Endothelial cell (in vitro differentiated cells): Measurements from ENCODE around the gene CLCNKA. TPM values are rescaled to one million over a fixed set of nuclear protein-coding genes. Genes with fewer than 3 reads are reported as not detected.
"Not testable (repeated sequence)": the region's sequence is repeated elsewhere in the genome, so short reads cannot be mapped to it uniquely, and the experiment has no call there.

Source experiments
- DNase-seq: peaks from one replicate; pipeline ENCODE4 v3.0.0; 2021; ENCODE audit warnings: low spot score
- H3K27ac Mint-ChIP-seq: one replicate; pipeline ENCODE4 v1.8.0; 2021; ENCODE audit warnings: mixed read lengths, inconsistent platforms; ENCODE audit not compliant: unreplicated experiment
- H3K27me3 Mint-ChIP-seq: one replicate; pipeline ENCODE4 v1.8.0; 2021; ENCODE audit warnings: mild to moderate bottlenecking, moderate library complexity, mixed read lengths, inconsistent platforms; ENCODE audit not compliant: unreplicated experiment
- H3K36me3 Mint-ChIP-seq: one replicate; pipeline ENCODE4 v1.8.0; 2021; ENCODE audit warnings: mild to moderate bottlenecking, low read depth, mixed read lengths, inconsistent platforms; ENCODE audit not compliant: unreplicated experiment
- H3K4me1 Mint-ChIP-seq: one replicate; pipeline ENCODE4 v1.8.0; 2021; ENCODE audit warnings: mild to moderate bottlenecking, mixed read lengths, inconsistent platforms; ENCODE audit not compliant: unreplicated experiment
- H3K4me3 Mint-ChIP-seq: one replicate; pipeline ENCODE4 v1.8.0; 2021; ENCODE audit warnings: mild to moderate bottlenecking, mixed read lengths, inconsistent platforms; ENCODE audit not compliant: unreplicated experiment
- H3K9me3 Mint-ChIP-seq: one replicate; pipeline ENCODE4 v1.8.0; 2021; ENCODE audit warnings: mixed read lengths, inconsistent platforms; ENCODE audit not compliant: unreplicated experiment
- CTCF ChIP-seq: fragments of 200-600 bp; sonication (generic); IDR thresholded peaks from one replicate; pipeline ENCODE4 v1.5.0; 2021; ENCODE audit warnings: antibody characterized with exemption; ENCODE audit not compliant: unreplicated experiment
- total RNA-seq: library from RNA; stranded (reverse); fragmentation: NEBNext Ultra II Directional; extraction: Animal tissue kit (Norgen Biotek cat#: 25700); gene quantifications from one replicate; pipeline ENCODE4 v1.2.1, GENCODE V29; 2021; ENCODE audit not compliant: unreplicated experiment

The CLCNKA gene
- total RNA-seq, 1 donor from 2014 or later, result not detected

DNA sequence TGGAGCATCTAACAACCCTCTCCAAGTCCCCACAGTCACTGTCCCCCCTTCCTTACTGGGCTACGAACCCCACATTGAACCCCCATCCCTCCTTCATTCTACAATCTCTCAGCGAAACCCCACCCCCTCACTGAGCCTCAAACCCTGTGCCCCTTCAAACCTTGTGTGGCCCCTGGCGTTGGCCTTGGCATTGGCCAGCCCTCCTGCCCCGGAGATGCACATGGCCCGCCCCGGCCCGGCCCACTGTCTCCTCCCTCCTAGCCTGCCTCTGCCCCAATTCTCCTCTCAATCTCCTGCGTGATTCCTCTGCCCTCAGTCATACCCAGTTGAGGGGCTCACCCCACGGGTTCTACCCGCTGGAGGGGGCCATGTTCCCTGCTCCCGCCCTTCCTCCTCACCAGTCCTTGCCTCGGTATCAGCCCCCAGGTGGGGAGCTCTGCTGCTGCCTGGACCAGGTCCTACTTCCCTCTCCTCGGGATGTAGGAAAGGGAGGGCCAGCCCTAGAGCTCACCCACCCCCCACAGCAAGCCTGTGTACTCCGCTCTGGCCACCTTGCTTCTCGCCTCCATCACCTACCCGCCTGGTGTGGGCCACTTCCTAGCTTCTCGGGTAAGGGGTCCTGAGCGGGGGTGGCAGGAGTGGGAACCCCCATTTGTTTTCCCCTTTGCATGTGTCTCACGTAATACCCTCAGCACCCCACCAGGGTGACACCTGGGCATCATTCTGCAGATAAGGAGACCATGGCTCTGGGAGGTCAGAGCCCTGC, 6.6 kb downstream of the CLCNKA start:
- no peak for TF ChIP-seq CTCF
- DNase-seq, result no peak
- Mint-ChIP-seq H3K4me3 (no peak overlapping the region), H3K9me3 (no peaks in the 10 kb centered on the region), H3K4me1 (peaks cover 2% of the 10 kb centered on the region), H3K36me3 (no peaks in the 10 kb centered on the region), H3K27ac (no peak overlapping the region), H3K27me3 (peaks cover 14% of the 10 kb centered on the region)

DNA sequence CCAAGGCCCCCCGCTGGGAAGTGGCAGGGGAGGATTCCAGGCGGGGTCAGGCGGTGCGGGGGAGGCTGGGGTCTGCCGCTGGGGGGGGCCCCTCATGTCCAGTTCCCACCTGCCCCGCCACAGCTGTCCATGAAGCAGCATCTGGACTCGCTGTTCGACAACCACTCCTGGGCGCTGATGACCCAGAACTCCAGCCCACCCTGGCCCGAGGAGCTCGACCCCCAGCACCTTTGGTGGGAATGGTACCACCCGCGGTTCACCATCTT, 7.1 kb downstream of the CLCNKA start:
- not testable (repeated sequence) for H3K4me1 Mint-ChIP-seq, DNase-seq, H3K27ac Mint-ChIP-seq, H3K36me3 Mint-ChIP-seq, H3K9me3 Mint-ChIP-seq, H3K4me3 Mint-ChIP-seq
- peaks cover 14% of the 10 kb centered on the region for H3K27me3 Mint-ChIP-seq

- peaks cover 11% of the 10 kb centered on the region for H3K27me3 Mint-ChIP-seq
- no peak overlapping the region for H3K27ac Mint-ChIP-seq
- H3K4me1 Mint-ChIP-seq, result peaks cover 2% of the 10 kb centered on the region
- DNase-seq, result no peak
- H3K4me3 Mint-ChIP-seq, result no peak overlapping the region
- TF ChIP-seq CTCF, result no peak
- no peaks in the 10 kb centered on the region for H3K36me3 Mint-ChIP-seq
- H3K9me3 Mint-ChIP-seq, result no peaks in the 10 kb centered on the region
These were observed 7.5 kb downstream of the CLCNKA start for GRCh38 chr1:16029288-16029687.

GRCh38 chr1:16031551-16031950, 9.7 kb downstream of the CLCNKA start:
- Mint-ChIP-seq H3K27me3 (peaks cover 2% of the 10 kb centered on the region), H3K4me1 (peaks cover 2% of the 10 kb centered on the region), H3K9me3 (no peaks in the 10 kb centered on the region), H3K36me3 (no peaks in the 10 kb centered on the region), H3K27ac (no peak overlapping the region), H3K4me3 (no peak overlapping the region)
- no peak for DNase-seq
- TF ChIP-seq CTCF, result no peak

DNA sequence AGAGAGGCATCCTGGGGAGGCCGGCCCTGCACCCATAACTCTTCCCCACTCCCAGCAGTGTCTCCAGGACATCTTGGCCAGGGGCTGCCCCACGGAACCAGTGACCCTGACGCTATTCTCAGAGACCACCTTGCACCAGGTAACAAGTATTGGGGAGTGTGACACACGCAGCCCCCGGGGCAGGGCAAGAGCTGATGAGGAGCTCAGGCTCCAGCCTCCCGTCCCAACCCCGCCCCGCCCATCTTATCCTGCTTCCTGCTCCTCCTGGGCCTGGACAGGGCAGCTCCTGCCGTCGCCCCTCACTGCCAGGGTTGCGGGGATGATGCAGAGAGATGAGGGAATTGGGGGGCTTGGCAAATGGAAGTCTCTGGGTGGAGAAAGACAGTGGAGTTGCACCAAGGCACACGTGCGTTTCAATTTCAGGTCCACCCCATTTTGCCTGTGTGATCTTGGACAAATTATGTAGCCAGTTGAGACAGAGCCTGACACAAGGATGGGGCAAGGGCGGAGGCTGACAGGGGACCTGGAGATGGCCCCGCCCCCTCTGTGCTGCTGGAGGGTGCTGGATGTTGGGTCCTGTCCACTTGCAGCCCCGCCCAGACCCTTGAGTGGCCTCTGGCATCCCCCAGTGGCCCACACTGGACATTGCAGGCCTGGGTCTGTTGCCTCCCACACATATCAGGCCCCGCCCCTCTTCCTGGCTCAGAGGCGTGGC, 10.7 kb downstream of the CLCNKA start:
- H3K27me3 Mint-ChIP-seq, result peaks cover 8% of the 10 kb centered on the region

GRCh38 chr1:16033103-16033632, 11.3 kb downstream of the CLCNKA start:
- not testable (repeated sequence) for H3K4me3 Mint-ChIP-seq, H3K27ac Mint-ChIP-seq, H3K9me3 Mint-ChIP-seq, DNase-seq, H3K27me3 Mint-ChIP-seq, H3K36me3 Mint-ChIP-seq, H3K4me1 Mint-ChIP-seq

More for the DNA sequence above, 10.7 kb downstream of the CLCNKA start:
- Mint-ChIP-seq H3K4me3 (no peak overlapping the region), H3K4me1 (peaks cover 2% of the 10 kb centered on the region), H3K36me3 (no peaks in the 10 kb centered on the region), H3K27ac (no peak overlapping the region), H3K9me3 (no peaks in the 10 kb centered on the region)
- DNase-seq, result peak; percentile 91
- peak; percentile 86 for TF ChIP-seq CTCF

DNA sequence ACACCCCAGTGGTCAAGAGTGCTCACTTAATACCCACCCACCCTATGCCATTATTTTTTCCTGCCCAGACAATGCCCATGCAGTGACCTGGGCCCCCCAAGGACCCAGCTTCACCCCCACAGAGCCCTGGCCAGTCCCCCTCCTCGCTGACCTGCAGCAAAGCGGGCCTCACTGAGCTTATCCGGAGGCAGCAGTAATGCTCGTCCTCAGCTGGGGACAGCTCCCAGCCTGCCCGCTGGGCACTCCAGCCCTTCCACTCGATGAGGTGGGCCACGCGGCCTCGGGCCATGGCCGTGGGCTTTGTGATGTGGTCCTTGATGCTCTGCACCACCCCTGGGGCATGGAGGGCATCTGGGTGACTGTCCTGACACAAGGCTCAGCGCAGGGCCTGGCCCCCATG, 14.6 kb downstream of the CLCNKA start:
- not testable (repeated sequence) for DNase-seq, H3K9me3 Mint-ChIP-seq, H3K4me1 Mint-ChIP-seq, H3K27me3 Mint-ChIP-seq, H3K4me3 Mint-ChIP-seq, H3K36me3 Mint-ChIP-seq, H3K27ac Mint-ChIP-seq
